ENCODE data around the gene MAP7.
"Not testable (repeated sequence)": the region's sequence is repeated elsewhere in the genome, so short reads cannot be mapped to it uniquely, and the experiment has no call there.

MAP7 gene

GRCh38 chr6:136412410-136412809 is 137.8 kb downstream of the MAP7 start:
- DNase-seq = no peak

- no peak for DNase-seq
Measured at GRCh38 chr6:136411453-136412354, 138.5 kb downstream of the MAP7 start.

- DNase-seq = no peak
Measured at GRCh38 chr6:136411025-136411325, 139.2 kb downstream of the MAP7 start.

GRCh38 chr6:136410201-136411024 is 139.8 kb downstream of the MAP7 start:
- no peak for DNase-seq

GRCh38 chr6:136409597-136409996 is 140.6 kb downstream of the MAP7 start:
- no peak for DNase-seq

GRCh38 chr6:136408204-136408603 is 142.0 kb downstream of the MAP7 start:
- no peak for DNase-seq

- no peak for DNase-seq
Measured at GRCh38 chr6:136405420-136406029, 144.7 kb downstream of the MAP7 start.

GRCh38 chr6:136404627-136405419 is 145.4 kb downstream of the MAP7 start:
- DNase-seq = no peak

GRCh38 chr6:136404007-136404406 is 146.2 kb downstream of the MAP7 start:
- no peak for DNase-seq

- no peak for DNase-seq
Measured at GRCh38 chr6:136403110-136403980, 146.9 kb downstream of the MAP7 start.

GRCh38 chr6:136401749-136402148 is 148.5 kb downstream of the MAP7 start:
- no peak for DNase-seq

- not testable (repeated sequence) for DNase-seq
Measured at GRCh38 chr6:136401236-136401635, 149.0 kb downstream of the MAP7 start.

- DNase-seq = no peak
Measured at GRCh38 chr6:136398453-136398852, 151.8 kb downstream of the MAP7 start.

GRCh38 chr6:136396908-136397307 is 153.3 kb downstream of the MAP7 start:
- DNase-seq = no peak

GRCh38 chr6:136390959-136391358 is 159.3 kb downstream of the MAP7 start:
- not testable (repeated sequence) for DNase-seq

- DNase-seq = no peak
Measured at GRCh38 chr6:136387316-136387715, 162.9 kb downstream of the MAP7 start.

GRCh38 chr6:136383268-136383937 is 166.8 kb downstream of the MAP7 start:
- DNase-seq = no peak

- no peak for DNase-seq
Measured at GRCh38 chr6:136382676-136383252, 167.5 kb downstream of the MAP7 start.

GRCh38 chr6:136378888-136379287 is 171.3 kb downstream of the MAP7 start:
- no peak for DNase-seq

GRCh38 chr6:136375836-136376235 is 174.4 kb downstream of the MAP7 start:
- not testable (repeated sequence) for DNase-seq

- DNase-seq = no peak
Measured at GRCh38 chr6:136371959-136372358, 178.3 kb downstream of the MAP7 start.

All from KG1 (cell line).